ENCODE data around the gene COMMD3.
"Not testable (repeated sequence)": the region's sequence is repeated elsewhere in the genome, so short reads cannot be mapped to it uniquely, and the experiment has no call there.

Gene COMMD3

GRCh38 chr10:22316286-22317075, at the start of gene COMMD3:
COMMD3 (plus strand) TSS chr10:22316388; CDS start chr10:22316418, 30 bp downstream.
- peak in 1 of 2 experiments; percentile 45 for DNase-seq

GRCh38 chr10:22268503-22268902, 47.7 kb upstream of the COMMD3 start:
- DNase-seq: no peak

GRCh38 chr10:22271786-22272185, 44.4 kb upstream of the COMMD3 start:
- DNase-seq: no peak

GRCh38 chr10:22278441-22278782, 37.8 kb upstream of the COMMD3 start:
- no peak for DNase-seq

GRCh38 chr10:22280078-22280477, 36.1 kb upstream of the COMMD3 start:
- no peak for DNase-seq

GRCh38 chr10:22285130-22285529, 31.1 kb upstream of the COMMD3 start:
- peak; percentile 17 to 72 for DNase-seq

GRCh38 chr10:22293747-22294404, 22.3 kb upstream of the COMMD3 start:
- no peak for DNase-seq

- no peak for DNase-seq
Measured at GRCh38 chr10:22294694-22295093, 21.5 kb upstream of the COMMD3 start.

GRCh38 chr10:22301193-22301592, 15.0 kb upstream of the COMMD3 start:
- no peak for DNase-seq

GRCh38 chr10:22303461-22303860, 12.7 kb upstream of the COMMD3 start:
- no peak for DNase-seq

GRCh38 chr10:22305721-22306120, 10.5 kb upstream of the COMMD3 start:
- no peak for DNase-seq

GRCh38 chr10:22308390-22308789, 7.8 kb upstream of the COMMD3 start:
- DNase-seq: no peak

GRCh38 chr10:22309180-22310000, 6.8 kb upstream of the COMMD3 start:
- no peak for DNase-seq

GRCh38 chr10:22310012-22310411, 6.2 kb upstream of the COMMD3 start:
- not testable (repeated sequence) for DNase-seq

GRCh38 chr10:22310928-22311327, 5.3 kb upstream of the COMMD3 start:
- no peak for DNase-seq

GRCh38 chr10:22314852-22315251, 1.3 kb upstream of the COMMD3 start:
- DNase-seq: no peak

GRCh38 chr10:22315455-22316285, 518 bp upstream of the COMMD3 start:
- DNase-seq: no peak

- no peak for DNase-seq
Measured at GRCh38 chr10:22317076-22317370, 835 bp downstream of the COMMD3 start.

- DNase-seq: no peak
Measured at GRCh38 chr10:22317771-22318565, 1.8 kb downstream of the COMMD3 start.

GRCh38 chr10:22318772-22319171, 2.6 kb downstream of the COMMD3 start:
- no peak for DNase-seq

- DNase-seq: no peak
Measured at GRCh38 chr10:22319547-22319979, 3.4 kb downstream of the COMMD3 start.

- no peak for DNase-seq
Measured at GRCh38 chr10:22319980-22320558, 3.9 kb downstream of the COMMD3 start.

Data from cerebellar nuclear complex (tissue), 1 donor.